K562 (cell line): ENCODE data around the gene CRYBG3. TPM values are rescaled to one million over a fixed set of nuclear protein-coding genes. Genes with fewer than 3 reads are reported as not detected.

Source experiments
- ARID3B ChIP-seq: fragments of 250-450 bp; sonication (Bioruptor Pico); IDR thresholded peaks from 2 replicates; pipeline ENCODE4 v1.4.0; 2020; ENCODE audit warnings: borderline replicate concordance
- ATF1 ChIP-seq, 2 experiments: fragments of 450-650 bp in 1 of 2; IDR thresholded peaks; 2 replicates each; pipeline ENCODE4 v1.6.1; 2016; ENCODE audit warnings: missing compliant biosample characterization in 1 of 2, missing genetic modification characterization in 1 of 2
- BCL6 ChIP-seq: fragments of 250-450 bp; sonication (Bioruptor Pico); IDR thresholded peaks from 2 replicates; pipeline ENCODE4 v1.4.0; 2020
- BHLHE40 ChIP-seq: IDR thresholded peaks from 2 replicates; pipeline ENCODE4 v1.6.1; 2011; ENCODE audit warnings: low read length, improper control_type of control experiment
- CTBP1 ChIP-seq: fragments of 450-650 bp; IDR thresholded peaks from 2 replicates; pipeline ENCODE4 v1.6.1; 2016; ENCODE audit warnings: borderline replicate concordance
- ETV1 ChIP-seq: fragments of 450-650 bp; conservative IDR thresholded peaks from 2 replicates; pipeline ENCODE4 v1.6.1; 2016; ENCODE audit warnings: missing genetic modification characterization, control low read depth, low read depth, missing compliant biosample characterization
- KDM1A ChIP-seq, 2 experiments: fragments of 450-650 bp; IDR thresholded peaks; 2 replicates each; pipeline ENCODE4 v1.6.1; 2016; ENCODE audit warnings: mild to moderate bottlenecking in 2 of 2
- KDM2B ChIP-seq: fragments of 250-450 bp; sonication (Bioruptor Pico); IDR thresholded peaks from 2 replicates; pipeline ENCODE4 v1.8.0; 2021; ENCODE audit warnings: mild to moderate bottlenecking, moderate library complexity
- NFXL1 ChIP-seq: fragments of 450-650 bp; formaldehyde crosslinking; IDR thresholded peaks from 2 replicates; pipeline ENCODE4 v1.4.0; 2021; ENCODE audit warnings: mild to moderate bottlenecking
- NONO ChIP-seq, 2 experiments: fragments of 200-400 bp in 1 of 2; fragments of 450-650 bp in 1 of 2; formaldehyde crosslinking in 1 of 2; IDR thresholded peaks; 2 replicates each; pipeline ENCODE4 v1.6.1; 2017; ENCODE audit warnings: low read depth in 2 of 2, mild to moderate bottlenecking in 2 of 2, moderate library complexity in 2 of 2, low read length in 1 of 2
- NR1H2 ChIP-seq: sonication (generic); formaldehyde crosslinking; IDR thresholded peaks from 2 replicates; pipeline ENCODE4 v1.4.0; 2020; ENCODE audit warnings: mild to moderate bottlenecking, missing genetic modification reagents
- NRF1 ChIP-seq, 2 experiments: fragments of 450-650 bp; IDR thresholded peaks in 1 of 2; conservative IDR thresholded peaks in 1 of 2; 2 replicates each; pipeline ENCODE4 v1.6.1; 2014; ENCODE audit warnings: mild to moderate bottlenecking in 2 of 2
- PHB2 ChIP-seq: fragments of 450-650 bp; IDR thresholded peaks from 2 replicates; pipeline ENCODE4 v1.6.1; 2017; ENCODE audit warnings: low read depth
- ZNF311 ChIP-seq: fragments of 250-450 bp; sonication (Bioruptor Pico); IDR thresholded peaks from 2 replicates; pipeline ENCODE4 v1.4.0; 2020; ENCODE audit warnings: mild to moderate bottlenecking, moderate library complexity
- polyA plus RNA-seq, 8 experiments: library from polyadenylated mRNA; depleted of rRNA in 4 of 8; stranded (reverse) in 5 of 8; unstranded in 3 of 8; fragments of >200 nt; fragmentation: Nextera tagmentation in 2 of 8; fragmentation: Illumina TruSeq in 1 of 8; extraction: Ambion mirVana in 2 of 8; extraction: Trizol in 1 of 8; gene quantifications; 2 replicates each; pipeline versions ENCODE4 v1.2.1 to v1.2.3, GENCODE V29; 2011 to 2014; ENCODE audit warnings: inconsistent platforms in 1 of 8, missing spikeins in 1 of 8
- total RNA-seq, 7 experiments: library from RNA; depleted of rRNA in 6 of 7; stranded (reverse); fragments of >200 nt in 6 of 7; fragmentation: Illumina TruSeq in 2 of 7; extraction: Trizol in 2 of 7; gene quantifications; 2 replicates each; pipeline versions ENCODE4 v1.2.1 to v1.2.3, GENCODE V29; 2011 to 2021; ENCODE audit warnings: low replicate concordance in 1 of 7
- TF ChIP-seq, protein P1 (sequence below): fragments of 250-450 bp; sonication (Bioruptor Pico); IDR thresholded peaks from 2 replicates; pipeline ENCODE4 v1.5.0; 2021
- TF ChIP-seq, protein P2 (sequence below): sonication (generic); formaldehyde crosslinking; IDR thresholded peaks from 2 replicates; pipeline ENCODE4 v1.8.1; 2023; ENCODE audit warnings: mild to moderate bottlenecking, missing genetic modification reagents, moderate library complexity
- TF ChIP-seq, protein P3 (sequence below): fragments of 450-650 bp; formaldehyde crosslinking; IDR thresholded peaks from 2 replicates; pipeline ENCODE4 v1.4.0; 2022; ENCODE audit warnings: missing genetic modification characterization
- TF ChIP-seq, protein P4 (sequence below): fragments of 450-650 bp; IDR thresholded peaks from 2 replicates; pipeline ENCODE4 v1.6.1; 2016; ENCODE audit warnings: missing biosample characterization, missing genetic modification characterization
- TF ChIP-seq, protein P5 (sequence below): sonication (generic); formaldehyde crosslinking; IDR thresholded peaks from 2 replicates; pipeline ENCODE4 v1.8.1; 2023; ENCODE audit warnings: mild to moderate bottlenecking, missing genetic modification reagents

The CRYBG3 gene
- total and polyA plus RNA-seq, 9 of the 15 experiments (the other 6 are each of a cell fraction or from before 2014, with no cell fraction given), result 0.08 to 0.72 (median 0.18) TPM

DNA sequence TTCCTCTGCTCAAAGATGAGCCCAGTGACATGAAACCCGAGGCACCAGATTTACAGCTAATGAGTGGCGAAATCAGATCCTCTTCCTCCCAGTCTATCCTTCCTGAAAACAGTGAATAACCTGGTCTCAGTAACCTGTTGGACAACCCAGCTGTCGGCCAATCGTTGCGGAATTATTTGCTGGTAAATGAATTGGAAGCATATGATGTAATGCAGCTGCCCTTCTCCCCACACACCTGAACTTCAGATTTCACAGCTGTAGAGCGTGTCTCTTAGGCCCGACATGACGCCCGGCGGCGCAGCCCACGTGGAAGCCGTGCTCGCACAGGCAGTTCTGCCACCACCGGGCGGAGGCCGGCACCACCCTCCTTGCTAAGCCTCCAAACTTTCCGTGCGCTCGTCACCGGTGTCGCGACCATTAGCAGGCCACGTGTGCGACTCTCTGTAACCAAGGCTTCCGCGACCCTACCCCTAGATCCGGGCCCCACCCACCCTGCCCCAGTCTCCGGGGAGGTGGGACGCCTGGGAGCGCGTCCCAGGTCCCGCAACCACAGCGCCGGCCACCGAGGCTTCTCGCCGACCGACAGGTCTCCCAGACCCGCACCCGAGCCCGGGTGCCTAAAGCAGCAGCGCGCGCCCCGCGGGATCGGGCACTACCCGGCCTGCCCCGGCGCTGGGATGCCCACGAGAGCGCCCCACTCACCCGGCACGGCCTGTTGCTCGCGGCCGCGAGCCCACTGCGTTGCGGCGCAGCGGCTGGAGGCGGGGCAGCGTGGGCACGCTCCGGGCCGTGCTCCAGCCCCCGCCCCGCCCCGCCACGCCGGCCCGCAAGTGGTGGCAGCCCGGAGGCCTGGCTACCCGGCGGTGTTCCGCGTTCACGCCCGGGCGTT lies 150.1 kb downstream of the CRYBG3 start, which contains the start of gene RIOX2 (continued):
- TF ChIP-seq, protein P1, sequence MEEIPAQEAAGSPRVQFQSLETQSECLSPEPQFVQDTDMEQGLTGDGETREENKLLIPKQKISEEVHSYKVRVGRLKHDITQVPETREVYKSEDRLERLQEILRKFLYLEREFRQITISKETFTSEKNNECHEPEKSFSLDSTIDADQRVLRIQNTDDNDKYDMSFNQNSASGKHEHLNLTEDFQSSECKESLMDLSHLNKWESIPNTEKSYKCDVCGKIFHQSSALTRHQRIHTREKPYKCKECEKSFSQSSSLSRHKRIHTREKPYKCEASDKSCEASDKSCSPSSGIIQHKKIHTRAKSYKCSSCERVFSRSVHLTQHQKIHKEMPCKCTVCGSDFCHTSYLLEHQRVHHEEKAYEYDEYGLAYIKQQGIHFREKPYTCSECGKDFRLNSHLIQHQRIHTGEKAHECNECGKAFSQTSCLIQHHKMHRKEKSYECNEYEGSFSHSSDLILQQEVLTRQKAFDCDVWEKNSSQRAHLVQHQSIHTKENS, result no peak
- TF ChIP-seq BHLHE40 (no peak; the same call in 1 of the 2 replicates), NRF1 (conservative IDR thresholded peaks at IDR 0.05 in 1 of 2, IDR thresholded peaks at IDR 0.05 in 1 of 2) (peak in 1 of 2 experiments; percentile 8; a peak in 2 of 4 replicates), CTBP1 (0 out of 2 replicates have a peak, but pooled peaks have one; percentile 31), ZNF311 (CRISPR knock-in tag) (no peak), PHB2 (no peak), ETV1 (tag) (no peak), KDM1A (IDR thresholded peaks at IDR 0.05) (peak; percentile 21 to 58; a peak in 2 of 4 replicates), NR1H2 (CRISPR knock-in tag) (no peak), ARID3B (no peak), NONO (IDR thresholded peaks at IDR 0.05; ENCODE audit: low read depth in 2 of 2, low read length in 1 of 2) (no peak), BCL6 (no peak), NFXL1 (CRISPR knock-in tag) (no peak), KDM2B (CRISPR knock-in tag) (no peak), ATF1 (CRISPR knock-in tag; IDR thresholded peaks at IDR 0.05) (no peak), ATF1 (tag; IDR thresholded peaks at IDR 0.05) (peak; percentile 18; the same call in 1 of the 2 replicates)
- TF ChIP-seq, protein P2, sequence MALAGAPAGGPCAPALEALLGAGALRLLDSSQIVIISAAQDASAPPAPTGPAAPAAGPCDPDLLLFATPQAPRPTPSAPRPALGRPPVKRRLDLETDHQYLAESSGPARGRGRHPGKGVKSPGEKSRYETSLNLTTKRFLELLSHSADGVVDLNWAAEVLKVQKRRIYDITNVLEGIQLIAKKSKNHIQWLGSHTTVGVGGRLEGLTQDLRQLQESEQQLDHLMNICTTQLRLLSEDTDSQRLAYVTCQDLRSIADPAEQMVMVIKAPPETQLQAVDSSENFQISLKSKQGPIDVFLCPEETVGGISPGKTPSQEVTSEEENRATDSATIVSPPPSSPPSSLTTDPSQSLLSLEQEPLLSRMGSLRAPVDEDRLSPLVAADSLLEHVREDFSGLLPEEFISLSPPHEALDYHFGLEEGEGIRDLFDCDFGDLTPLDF (CRISPR knock-in tag), result no peak
- TF ChIP-seq, protein P3, sequence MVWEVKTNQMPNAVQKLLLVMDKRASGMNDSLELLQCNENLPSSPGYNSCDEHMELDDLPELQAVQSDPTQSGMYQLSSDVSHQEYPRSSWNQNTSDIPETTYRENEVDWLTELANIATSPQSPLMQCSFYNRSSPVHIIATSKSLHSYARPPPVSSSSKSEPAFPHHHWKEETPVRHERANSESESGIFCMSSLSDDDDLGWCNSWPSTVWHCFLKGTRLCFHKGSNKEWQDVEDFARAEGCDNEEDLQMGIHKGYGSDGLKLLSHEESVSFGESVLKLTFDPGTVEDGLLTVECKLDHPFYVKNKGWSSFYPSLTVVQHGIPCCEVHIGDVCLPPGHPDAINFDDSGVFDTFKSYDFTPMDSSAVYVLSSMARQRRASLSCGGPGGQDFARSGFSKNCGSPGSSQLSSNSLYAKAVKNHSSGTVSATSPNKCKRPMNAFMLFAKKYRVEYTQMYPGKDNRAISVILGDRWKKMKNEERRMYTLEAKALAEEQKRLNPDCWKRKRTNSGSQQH (CRISPR knock-in tag), result no peak
- TF ChIP-seq, protein P4, sequence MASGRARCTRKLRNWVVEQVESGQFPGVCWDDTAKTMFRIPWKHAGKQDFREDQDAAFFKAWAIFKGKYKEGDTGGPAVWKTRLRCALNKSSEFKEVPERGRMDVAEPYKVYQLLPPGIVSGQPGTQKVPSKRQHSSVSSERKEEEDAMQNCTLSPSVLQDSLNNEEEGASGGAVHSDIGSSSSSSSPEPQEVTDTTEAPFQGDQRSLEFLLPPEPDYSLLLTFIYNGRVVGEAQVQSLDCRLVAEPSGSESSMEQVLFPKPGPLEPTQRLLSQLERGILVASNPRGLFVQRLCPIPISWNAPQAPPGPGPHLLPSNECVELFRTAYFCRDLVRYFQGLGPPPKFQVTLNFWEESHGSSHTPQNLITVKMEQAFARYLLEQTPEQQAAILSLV (tag), result no peak
- TF ChIP-seq, protein P5, sequence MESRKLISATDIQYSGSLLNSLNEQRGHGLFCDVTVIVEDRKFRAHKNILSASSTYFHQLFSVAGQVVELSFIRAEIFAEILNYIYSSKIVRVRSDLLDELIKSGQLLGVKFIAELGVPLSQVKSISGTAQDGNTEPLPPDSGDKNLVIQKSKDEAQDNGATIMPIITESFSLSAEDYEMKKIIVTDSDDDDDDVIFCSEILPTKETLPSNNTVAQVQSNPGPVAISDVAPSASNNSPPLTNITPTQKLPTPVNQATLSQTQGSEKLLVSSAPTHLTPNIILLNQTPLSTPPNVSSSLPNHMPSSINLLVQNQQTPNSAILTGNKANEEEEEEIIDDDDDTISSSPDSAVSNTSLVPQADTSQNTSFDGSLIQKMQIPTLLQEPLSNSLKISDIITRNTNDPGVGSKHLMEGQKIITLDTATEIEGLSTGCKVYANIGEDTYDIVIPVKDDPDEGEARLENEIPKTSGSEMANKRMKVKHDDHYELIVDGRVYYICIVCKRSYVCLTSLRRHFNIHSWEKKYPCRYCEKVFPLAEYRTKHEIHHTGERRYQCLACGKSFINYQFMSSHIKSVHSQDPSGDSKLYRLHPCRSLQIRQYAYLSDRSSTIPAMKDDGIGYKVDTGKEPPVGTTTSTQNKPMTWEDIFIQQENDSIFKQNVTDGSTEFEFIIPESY (CRISPR knock-in tag), result no peak
